ENCODE results near the gene CA12.

The CA12 gene

GRCh38 chr15:63401714-63402497 is 20.3 kb upstream of the CA12 start:
- no peak for DNase-seq

DNA sequence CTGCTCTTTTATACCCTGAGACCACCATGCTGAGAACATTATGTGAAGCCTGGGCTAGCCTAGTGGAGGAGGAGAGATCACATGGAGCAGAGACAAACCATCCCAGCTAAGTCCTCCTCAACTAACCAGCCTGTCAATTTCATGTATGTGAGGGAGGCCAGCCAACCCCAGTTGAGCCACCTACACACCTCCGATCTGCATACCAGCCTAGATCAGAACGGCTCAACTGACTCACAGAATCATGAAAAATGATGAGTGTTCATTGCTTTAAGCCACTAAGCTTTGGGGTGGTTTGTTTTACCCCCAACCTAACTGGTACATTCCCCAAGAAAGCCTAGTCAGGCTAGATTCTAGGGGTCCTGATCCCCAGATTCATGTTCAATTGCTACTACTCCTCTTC is 19.4 kb upstream of the CA12 start:
- DNase-seq, result no peak

GRCh38 chr15:63398456-63398855 is 16.8 kb upstream of the CA12 start:
- DNase-seq, result no peak

GRCh38 chr15:63396152-63396928 is 14.7 kb upstream of the CA12 start:
- DNase-seq, result no peak

- no peak for DNase-seq
Observed at GRCh38 chr15:63395730-63396151, 14.1 kb upstream of the CA12 start.

DNA sequence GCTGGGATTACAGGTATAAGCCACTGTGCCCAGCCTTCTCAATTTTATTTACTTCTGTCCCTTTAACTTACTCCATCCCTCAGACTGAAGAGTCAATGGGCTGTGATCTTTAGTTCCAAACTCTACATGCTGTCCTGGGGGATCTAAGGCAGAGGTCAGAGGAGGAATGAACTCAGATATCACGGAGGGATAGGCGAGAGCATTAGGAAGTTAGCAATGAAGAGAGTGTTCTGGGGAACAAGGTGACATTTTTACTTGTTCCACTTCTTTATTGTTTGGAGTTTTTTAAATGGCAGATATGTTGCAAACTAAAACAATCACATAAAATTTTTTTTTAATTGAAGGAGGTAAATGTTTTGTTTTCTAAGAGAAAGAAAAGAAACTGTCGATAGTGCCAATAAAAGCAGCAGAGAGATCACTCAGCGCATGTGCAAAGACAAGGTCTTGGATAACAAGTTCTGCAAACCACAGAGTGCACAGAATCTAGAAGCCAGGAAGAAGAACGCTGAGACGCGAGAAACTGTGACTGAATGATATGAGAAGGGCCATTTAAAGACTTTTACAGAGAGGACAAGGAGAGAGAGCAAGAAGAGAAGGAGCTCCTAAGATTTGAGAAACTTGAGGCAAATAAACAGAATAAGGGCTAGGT is 10.8 kb upstream of the CA12 start:
- DNase-seq, result no peak

DNA sequence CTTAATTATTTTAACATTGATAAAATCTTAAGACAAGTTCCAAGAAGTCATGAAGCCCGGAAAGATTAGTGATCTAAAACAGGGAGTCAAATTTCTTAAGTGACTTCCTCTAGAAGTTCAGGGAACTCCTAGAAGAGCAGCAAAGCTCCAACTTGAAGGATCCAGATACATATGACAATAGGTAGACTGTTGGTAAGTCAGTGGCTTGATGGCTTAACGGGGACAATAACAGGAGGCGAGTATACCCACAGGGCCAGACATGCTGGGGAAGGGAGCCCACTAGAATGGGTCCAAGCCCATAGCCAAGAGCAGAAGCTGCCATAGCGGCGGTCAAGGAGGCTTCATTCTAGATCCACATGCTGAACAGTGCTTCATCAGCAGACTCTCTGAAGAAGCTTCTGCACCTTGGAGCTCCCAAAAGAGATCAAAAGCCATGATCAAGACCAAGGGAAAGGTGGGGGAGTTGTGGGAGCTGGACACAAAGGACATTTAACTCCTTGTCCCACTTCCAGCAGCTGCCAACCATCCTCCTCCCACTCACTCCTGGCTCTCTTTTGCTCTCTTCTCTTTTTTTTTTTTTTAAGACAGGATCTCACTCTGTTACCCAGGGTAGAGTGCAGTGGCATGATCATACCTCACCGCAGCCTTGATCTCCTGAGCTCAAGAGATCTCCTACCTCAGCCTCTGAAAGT is 10.2 kb upstream of the CA12 start:
- DNase-seq, result no peak

DNA sequence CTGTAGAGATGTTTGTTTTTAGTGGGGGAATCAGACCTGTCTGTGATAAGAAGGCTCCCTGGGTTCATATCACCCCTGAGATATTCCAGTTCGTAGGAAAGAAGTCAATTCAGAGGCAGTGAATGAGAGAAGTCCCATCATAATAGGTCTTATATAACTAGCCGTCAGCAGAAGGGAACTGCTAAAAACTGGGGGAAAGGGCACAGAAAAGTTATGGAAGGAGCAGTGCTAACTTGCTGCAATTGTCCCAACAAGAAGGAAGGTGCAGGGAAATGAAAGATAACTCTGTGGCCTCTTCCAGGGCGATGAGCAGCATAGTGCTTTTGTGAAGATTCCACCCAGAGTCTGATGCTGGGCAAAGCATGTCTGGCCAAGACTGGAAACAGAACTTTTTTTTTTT is 9.0 kb upstream of the CA12 start:
- no peak for DNase-seq

DNA sequence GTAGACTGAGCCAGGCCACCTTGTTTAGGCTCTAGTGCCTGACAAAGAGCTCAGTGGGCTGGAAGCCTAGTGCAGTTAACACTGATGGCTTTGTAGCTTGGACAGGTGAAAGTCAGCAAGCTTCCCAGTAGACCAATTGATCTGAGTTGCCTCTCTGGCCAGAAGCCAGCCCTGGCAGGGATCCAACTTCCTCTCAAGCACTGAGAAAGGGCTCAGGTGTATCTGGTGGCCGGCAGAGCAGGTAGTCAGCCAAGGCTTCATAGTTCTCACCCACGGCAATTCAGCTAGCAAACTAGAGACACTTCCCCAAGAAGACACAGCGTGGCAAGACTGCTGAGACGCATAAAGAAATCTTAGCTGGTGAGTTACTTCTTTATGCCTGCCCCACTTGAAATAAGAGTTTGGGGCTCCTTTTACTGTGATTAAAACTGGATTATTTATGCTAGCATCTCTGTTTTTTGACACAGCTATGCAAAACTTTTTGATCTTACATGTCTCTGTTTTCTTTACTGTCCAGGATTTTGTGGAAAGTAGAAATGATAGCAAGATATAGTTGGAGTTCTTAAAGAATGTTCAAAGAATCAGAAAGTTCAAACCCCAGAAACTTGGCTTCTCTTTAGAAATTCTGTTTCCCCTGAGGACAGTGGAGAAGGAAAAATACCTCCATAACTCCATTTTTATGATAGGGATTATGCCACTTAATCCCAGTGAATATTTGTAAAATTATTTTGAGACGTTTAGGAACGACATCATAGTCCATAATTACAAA is 8.4 kb upstream of the CA12 start:
- peak; percentile 91 for DNase-seq

- no peak for DNase-seq
Observed at GRCh38 chr15:63388511-63388910, 6.9 kb upstream of the CA12 start.

GRCh38 chr15:63387748-63388493 is 6.3 kb upstream of the CA12 start:
- DNase-seq, result no peak

- no peak for DNase-seq
Observed at GRCh38 chr15:63385911-63386531, 4.4 kb upstream of the CA12 start.

DNA sequence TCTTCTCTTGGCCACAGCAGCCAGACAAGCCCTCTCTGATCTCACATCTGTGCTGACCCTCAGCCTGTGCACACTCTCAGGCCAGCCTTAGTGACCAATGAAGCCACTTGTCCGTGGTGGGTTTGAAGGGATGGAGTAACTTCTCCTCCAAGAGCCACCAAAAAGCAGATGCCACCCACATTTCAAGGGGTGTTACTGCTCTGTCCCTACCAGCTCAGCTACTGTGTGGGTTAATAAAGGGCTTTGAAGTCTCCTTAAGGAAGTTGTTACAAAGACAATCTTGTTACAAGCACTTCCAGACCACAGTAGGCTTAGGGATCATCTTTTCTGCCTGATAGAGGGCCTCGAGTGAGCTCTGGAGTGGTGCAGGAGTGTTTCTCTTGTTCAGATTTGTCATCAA is 3.3 kb upstream of the CA12 start:
- no peak for DNase-seq

- no peak for DNase-seq
Observed at GRCh38 chr15:63382966-63383710, 1.5 kb upstream of the CA12 start.

DNA sequence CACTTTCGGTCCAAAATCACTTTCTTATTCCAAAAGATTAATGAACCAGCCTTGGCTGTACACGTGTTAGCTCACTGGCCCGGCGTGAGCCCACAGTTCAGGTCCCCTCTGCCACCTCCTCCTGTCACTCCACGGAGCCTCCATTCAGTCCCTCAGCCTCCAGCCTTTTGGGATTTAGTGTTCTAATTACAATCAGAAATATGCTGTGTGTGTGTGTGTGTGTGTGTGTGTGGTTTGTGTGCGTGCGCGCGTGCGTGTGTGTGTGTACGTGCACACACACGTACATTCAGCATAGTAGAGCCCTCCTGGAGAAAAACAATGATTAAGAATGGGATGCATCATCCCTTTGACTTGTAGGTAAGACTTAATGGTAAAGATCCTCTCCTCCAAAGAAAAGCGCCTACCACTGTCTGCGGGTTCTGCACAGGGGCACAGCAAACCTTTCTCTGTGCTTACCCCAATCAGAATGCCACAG is 801 bp downstream of the CA12 start:
- no peak for DNase-seq

- no peak for DNase-seq
Observed at GRCh38 chr15:63380151-63380807, 1.4 kb downstream of the CA12 start.

DNA sequence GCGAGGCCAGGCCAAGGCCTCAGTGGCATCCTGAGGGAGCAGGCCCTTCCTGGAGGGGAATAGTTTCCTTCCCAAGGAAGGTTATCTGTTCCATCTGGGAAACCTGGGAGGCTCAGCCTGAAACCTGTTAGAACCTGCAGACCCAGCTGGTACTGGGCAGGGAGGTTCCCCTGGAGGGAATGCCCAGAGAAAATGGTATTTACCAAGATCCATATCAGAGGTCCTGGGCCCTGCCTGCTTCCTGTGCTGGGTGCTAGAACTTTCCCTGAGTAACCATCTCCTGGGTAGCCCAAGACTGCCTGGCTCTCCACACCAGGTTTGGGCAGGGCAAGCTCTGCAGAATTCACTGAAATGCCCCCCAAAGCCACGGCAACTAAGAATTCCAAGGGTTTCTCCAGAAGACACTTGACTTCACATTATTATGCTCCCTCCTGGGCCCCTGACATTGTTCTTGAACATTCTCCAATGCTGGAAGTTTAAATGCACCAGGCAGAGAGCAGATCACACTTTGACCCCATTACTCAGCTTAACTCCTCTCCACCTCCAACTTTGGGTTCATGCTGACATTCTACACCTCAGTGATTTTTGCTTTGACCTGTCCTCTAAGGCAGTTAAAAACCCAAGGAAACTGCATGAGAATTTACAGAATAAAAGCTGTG is 2.0 kb downstream of the CA12 start:
- no peak for DNase-seq

- no peak for DNase-seq
Observed at GRCh38 chr15:63378946-63379345, 2.7 kb downstream of the CA12 start.
